C4-2B (cell line): ENCODE results near the gene GNG11.

Experiments used
- ZFX ChIP-seq: fragments of 450-650 bp; IDR thresholded peaks from 2 replicates; pipeline ENCODE4 v1.6.1; 2017
- TF ChIP-seq, protein P1 (sequence below): fragments of 450-650 bp; conservative IDR thresholded peaks from 2 replicates; pipeline ENCODE4 v1.5.1; 2017; ENCODE audit warnings: mild to moderate bottlenecking

DNA sequence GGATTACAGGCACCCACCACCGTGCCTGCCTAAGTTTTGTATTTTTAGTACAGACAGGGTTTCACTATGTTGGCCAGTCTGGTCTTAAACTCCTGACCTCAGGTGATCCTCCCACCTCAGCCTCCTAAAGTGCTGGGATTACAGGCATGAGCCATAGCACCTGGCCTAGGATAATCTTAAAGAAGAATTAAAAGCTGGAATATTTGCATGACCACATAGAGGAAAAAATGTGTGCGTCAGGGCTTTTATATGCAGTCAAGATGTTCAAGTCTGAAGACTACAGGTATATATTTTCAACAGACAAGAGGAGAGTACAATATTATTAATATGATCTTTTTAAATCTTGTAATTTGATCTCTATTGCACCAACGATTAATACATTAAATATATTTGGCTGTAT is 39.5 kb downstream of the GNG11 start:
- TF ChIP-seq, protein P1, sequence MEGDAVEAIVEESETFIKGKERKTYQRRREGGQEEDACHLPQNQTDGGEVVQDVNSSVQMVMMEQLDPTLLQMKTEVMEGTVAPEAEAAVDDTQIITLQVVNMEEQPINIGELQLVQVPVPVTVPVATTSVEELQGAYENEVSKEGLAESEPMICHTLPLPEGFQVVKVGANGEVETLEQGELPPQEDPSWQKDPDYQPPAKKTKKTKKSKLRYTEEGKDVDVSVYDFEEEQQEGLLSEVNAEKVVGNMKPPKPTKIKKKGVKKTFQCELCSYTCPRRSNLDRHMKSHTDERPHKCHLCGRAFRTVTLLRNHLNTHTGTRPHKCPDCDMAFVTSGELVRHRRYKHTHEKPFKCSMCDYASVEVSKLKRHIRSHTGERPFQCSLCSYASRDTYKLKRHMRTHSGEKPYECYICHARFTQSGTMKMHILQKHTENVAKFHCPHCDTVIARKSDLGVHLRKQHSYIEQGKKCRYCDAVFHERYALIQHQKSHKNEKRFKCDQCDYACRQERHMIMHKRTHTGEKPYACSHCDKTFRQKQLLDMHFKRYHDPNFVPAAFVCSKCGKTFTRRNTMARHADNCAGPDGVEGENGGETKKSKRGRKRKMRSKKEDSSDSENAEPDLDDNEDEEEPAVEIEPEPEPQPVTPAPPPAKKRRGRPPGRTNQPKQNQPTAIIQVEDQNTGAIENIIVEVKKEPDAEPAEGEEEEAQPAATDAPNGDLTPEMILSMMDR: no peak
- TF ChIP-seq ZFX: no peak
